Esophagus muscularis mucosa (tissue), 4 donors: ENCODE measurements around the gene OGG1. TPM values are rescaled to one million over a fixed set of nuclear protein-coding genes. Genes with fewer than 3 reads are reported as not detected.

ENCODE experiments used
- DNase-seq: peaks from one replicate; pipeline ENCODE4 v3.0.0-alpha.2; 2017; ENCODE audit errors: extremely low spot score
- H3K27ac ChIP-seq, 4 donors: fragments of 200-600 bp; sonication (generic); replicated peaks in 1 of 4; 1 replicate in 3 of 4; 2 replicates in 1 of 4; pipeline ENCODE4 v1.5.1; 2016 to 2019; ENCODE audit warnings: mild to moderate bottlenecking in 1 of 4
- H3K27me3 ChIP-seq, 4 donors: fragments of 200-600 bp; sonication (generic); one replicate each; pipeline versions ENCODE4 v1.5.1 to v1.6.0; 2016 to 2019
- H3K36me3 ChIP-seq, 4 donors: fragments of 200-600 bp; sonication (generic); one replicate each; pipeline ENCODE4 v1.5.1; 2016 to 2019
- H3K4me1 ChIP-seq, 4 donors: fragments of 200-600 bp; sonication (generic); one replicate each; pipeline ENCODE4 v1.5.1; 2016 to 2019
- H3K4me3 ChIP-seq, 4 donors: fragments of 200-600 bp; sonication (generic); 1 replicate in 2 of 4; 2 replicates in 2 of 4; pipeline ENCODE4 v1.5.1; 2016 to 2019; ENCODE audit warnings: mild to moderate bottlenecking in 4 of 4, moderate library complexity in 1 of 4
- H3K9me3 ChIP-seq, 4 donors: fragments of 200-600 bp; sonication (generic); 1 replicate in 3 of 4; 2 replicates in 1 of 4; pipeline ENCODE4 v1.5.1; 2016 to 2019
- CTCF ChIP-seq, 3 experiments: fragments of 200-600 bp in 2 of 3; fragments of 450-650 bp in 1 of 3; sonication (generic) in 2 of 3; IDR thresholded peaks; one replicate each; pipeline ENCODE4 v1.5.1; 2017 to 2019; ENCODE audit warnings: antibody characterized with exemption in 3 of 3, mild to moderate bottlenecking in 2 of 3, moderate library complexity in 1 of 3
- EP300 ChIP-seq: sonication (generic); formaldehyde crosslinking; IDR thresholded peaks from one replicate; pipeline ENCODE4 v1.6.1; 2017; ENCODE audit warnings: antibody characterized with exemption
- POLR2A ChIP-seq: fragments of 450-650 bp; IDR thresholded peaks from one replicate; pipeline ENCODE4 v1.6.1; 2017; ENCODE audit warnings: antibody characterized with exemption, moderate library complexity, mild to moderate bottlenecking, low read depth
- POLR2AphosphoS5 ChIP-seq, 2 donors: sonication (generic); formaldehyde crosslinking; IDR thresholded peaks; one replicate each; pipeline ENCODE4 v1.6.1; 2017; ENCODE audit warnings: antibody characterized with exemption in 2 of 2
- WGBS: methylation state at CpG from one replicate; pipeline ENCODE4 v1.1.5; 2018; 5-methylcytosine and 5-hydroxymethylcytosine counted together
- intact Hi-C: fragments of 100-400 bp; cut with DNase I; formaldehyde crosslinking; loops from one replicate; pipeline ENCODE4 v1.15.1; 2023
- total RNA-seq, 4 donors: library from RNA; depleted of rRNA; stranded (reverse); fragments of >200 nt; gene quantifications; one replicate each; pipeline versions ENCODE4 v1.1.0 to v1.2.1, GENCODE V29; 2016

Gene OGG1
- total RNA-seq, 4 donors from 2014 or later: 18.6 to 28.3 (median 24.9) TPM

- intact Hi-C loops: loop anchor here (2.0 to 5.0 kb wide), 3 partner anchors 17 to 75 kb away; no protein-coding TSS in a partner anchor
- peaks cover 22 to 54% (median 50%) of the 10 kb centered on the region in 4 donors for H3K4me1 ChIP-seq
Measured at GRCh38 chr3:9791790-9792404, 42.1 kb downstream of the OGG1 start.

GRCh38 chr3:9792405-9793160 is 42.8 kb downstream of the OGG1 start, which contains the start of the genes ARPC4 and TADA3:
ARPC4 (plus strand) TSS chr3:9793082; CDS start chr3:9793122, 40 bp downstream.
TADA3 (minus strand) TSS chr3:9792473; CDS start chr3:9791466, 1,007 bp downstream.
- peak within 1 kb of the TSS; percentile 74 to 96 (median 92) for H3K4me3 ChIP-seq
- DNase-seq: peak; percentile 98
- 0% methylated on average over 14 of the region's 65 CpGs for WGBS
- H3K9me3 ChIP-seq: no peaks in the 10 kb centered on the region
- intact Hi-C loops: loop anchor here (5.0 kb wide), 2 partner anchors 40 to 75 kb away; no protein-coding TSS in a partner anchor
- peak within 1 kb of the TSS; percentile 94 to 98 (median 97) for H3K27ac ChIP-seq
- peaks cover 20 to 56% (median 39%) of the 10 kb centered on the region in 4 donors for H3K36me3 ChIP-seq
- H3K4me1 ChIP-seq: peaks cover 22 to 61% (median 50%) of the 10 kb centered on the region in 4 donors
- TF ChIP-seq POLR2AphosphoS5 (IDR thresholded peaks at IDR 0.05) (peak; percentile 79 to 89), POLR2A (no peak), CTCF (IDR thresholded peaks at IDR 0.05) (peak in 2 of 3 experiments; percentile 22 to 26), EP300 (no peak)
- no peaks in the 10 kb centered on the region for H3K27me3 ChIP-seq

More at GRCh38 chr3:9791790-9792404, 42.1 kb downstream of the OGG1 start:
- no peak for DNase-seq
- peaks cover 22 to 58% (median 39%) of the 10 kb centered on the region in 4 donors for H3K36me3 ChIP-seq
- no peaks in the 10 kb centered on the region for H3K9me3 ChIP-seq
- no peaks in the 10 kb centered on the region for H3K27me3 ChIP-seq
- TF ChIP-seq POLR2A: no peak
- no peak for TF ChIP-seq EP300
- TF ChIP-seq CTCF (IDR thresholded peaks at IDR 0.05): no peak
- no peak for TF ChIP-seq POLR2AphosphoS5 (IDR thresholded peaks at IDR 0.05)
- peak overlapping the region; percentile 74 to 96 (median 92) for H3K4me3 ChIP-seq
- H3K27ac ChIP-seq: peak overlapping the region; percentile 94 to 98 (median 97)
- 16% methylated on average over 12 of the region's 14 CpGs for whole genome bisulfite sequencing

GRCh38 chr3:9793161-9793781 is 43.5 kb downstream of the OGG1 start:
- no peak for DNase-seq
- 0% methylated on average over 21 of the region's 23 CpGs for WGBS
- H3K9me3 ChIP-seq: no peaks in the 10 kb centered on the region
- H3K4me1 ChIP-seq: peaks cover 22 to 62% (median 50%) of the 10 kb centered on the region in 4 donors
- no peaks in the 10 kb centered on the region for H3K27me3 ChIP-seq
- intact Hi-C loops: loop anchor here (5.0 kb wide), 2 partner anchors 41 to 76 kb away; no protein-coding TSS in a partner anchor
- TF ChIP-seq EP300: no peak
- no peak for TF ChIP-seq CTCF (IDR thresholded peaks at IDR 0.05)
- TF ChIP-seq POLR2AphosphoS5 (IDR thresholded peaks at IDR 0.05): no peak
- TF ChIP-seq POLR2A: peak; percentile 70
- peak overlapping the region; percentile 74 to 96 (median 92) for H3K4me3 ChIP-seq
- H3K36me3 ChIP-seq: peaks cover 22 to 56% (median 43%) of the 10 kb centered on the region in 4 donors
- H3K27ac ChIP-seq: peak overlapping the region; percentile 94 to 98 (median 97)

- WGBS: 91% methylated on average over 11 of the region's 11 CpGs
- peak overlapping the region in 1 of 4 donors; percentile 96 for H3K4me3 ChIP-seq
- H3K36me3 ChIP-seq: peaks cover 25 to 56% (median 46%) of the 10 kb centered on the region in 4 donors
- no peak for DNase-seq
- no peaks in the 10 kb centered on the region for H3K27me3 ChIP-seq
- intact Hi-C loops: loop anchor here (5.0 kb wide), 2 partner anchors 42 to 77 kb away; no protein-coding TSS in a partner anchor
- H3K9me3 ChIP-seq: no peaks in the 10 kb centered on the region
- no peak overlapping the region for H3K27ac ChIP-seq
- TF ChIP-seq CTCF (IDR thresholded peaks at IDR 0.05) (no peak), EP300 (no peak), POLR2A (no peak), POLR2AphosphoS5 (IDR thresholded peaks at IDR 0.05) (no peak)
- peaks cover 22 to 62% (median 50%) of the 10 kb centered on the region in 4 donors for H3K4me1 ChIP-seq
Measured at GRCh38 chr3:9794400-9794799, 44.6 kb downstream of the OGG1 start.
